Sigmoid colon (tissue), 4 donors: ENCODE measurements around the gene ADAM8.

Source experiments
- POLR2AphosphoS5 ChIP-seq, 4 donors: sonication (generic); formaldehyde crosslinking; IDR thresholded peaks; one replicate each; pipeline ENCODE4 v1.6.1; 2017; ENCODE audit warnings: antibody characterized with exemption in 4 of 4
- TF ChIP-seq, protein P1 (sequence below), 4 experiments: fragments of 450-650 bp in 3 of 4; fragments of 200-600 bp in 1 of 4; IDR thresholded peaks; one replicate each; pipeline ENCODE4 v1.5.1; 2016 to 2019; ENCODE audit warnings: antibody characterized with exemption in 4 of 4, mild to moderate bottlenecking in 3 of 4, moderate library complexity in 2 of 4

DNA sequence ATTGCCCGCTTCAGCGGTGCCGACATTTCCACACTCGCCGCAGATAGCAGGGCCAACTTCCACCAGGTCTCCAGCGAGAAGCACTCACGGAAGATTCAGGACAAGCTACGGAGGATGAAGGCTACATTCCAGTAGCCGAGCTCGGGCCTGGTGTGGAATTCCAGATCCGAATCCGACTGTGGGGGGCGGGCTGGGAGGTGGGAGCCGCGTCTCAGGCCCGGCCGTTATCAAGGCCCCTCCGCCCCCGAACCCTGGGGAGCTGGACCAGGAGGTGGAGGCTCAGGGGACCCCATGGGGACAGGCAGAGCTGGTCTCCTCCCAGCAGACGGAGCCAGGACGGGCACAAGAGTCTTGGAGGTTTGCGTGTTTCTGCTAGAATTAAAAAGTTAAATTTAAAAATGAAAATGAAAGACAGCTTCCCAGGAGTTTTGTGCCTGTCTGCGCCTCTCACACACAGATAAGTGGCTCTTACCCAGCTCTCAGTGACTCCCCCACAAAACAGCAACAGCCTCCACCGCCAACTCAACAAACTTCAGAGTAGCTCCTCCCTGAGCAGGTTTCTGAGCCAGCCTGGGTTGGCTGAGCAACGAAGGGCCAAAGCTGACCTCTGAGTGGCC lies 51.8 kb downstream of the ADAM8 start:
- TF ChIP-seq, protein P1, sequence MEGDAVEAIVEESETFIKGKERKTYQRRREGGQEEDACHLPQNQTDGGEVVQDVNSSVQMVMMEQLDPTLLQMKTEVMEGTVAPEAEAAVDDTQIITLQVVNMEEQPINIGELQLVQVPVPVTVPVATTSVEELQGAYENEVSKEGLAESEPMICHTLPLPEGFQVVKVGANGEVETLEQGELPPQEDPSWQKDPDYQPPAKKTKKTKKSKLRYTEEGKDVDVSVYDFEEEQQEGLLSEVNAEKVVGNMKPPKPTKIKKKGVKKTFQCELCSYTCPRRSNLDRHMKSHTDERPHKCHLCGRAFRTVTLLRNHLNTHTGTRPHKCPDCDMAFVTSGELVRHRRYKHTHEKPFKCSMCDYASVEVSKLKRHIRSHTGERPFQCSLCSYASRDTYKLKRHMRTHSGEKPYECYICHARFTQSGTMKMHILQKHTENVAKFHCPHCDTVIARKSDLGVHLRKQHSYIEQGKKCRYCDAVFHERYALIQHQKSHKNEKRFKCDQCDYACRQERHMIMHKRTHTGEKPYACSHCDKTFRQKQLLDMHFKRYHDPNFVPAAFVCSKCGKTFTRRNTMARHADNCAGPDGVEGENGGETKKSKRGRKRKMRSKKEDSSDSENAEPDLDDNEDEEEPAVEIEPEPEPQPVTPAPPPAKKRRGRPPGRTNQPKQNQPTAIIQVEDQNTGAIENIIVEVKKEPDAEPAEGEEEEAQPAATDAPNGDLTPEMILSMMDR (IDR thresholded peaks at IDR 0.05) = no peak
- TF ChIP-seq POLR2AphosphoS5 (IDR thresholded peaks at IDR 0.05) = no peak
